ENCODE measurements around the gene SULT1B1.

SULT1B1 gene

GRCh38 chr4:69701696-69702095, 58.7 kb downstream of the SULT1B1 start:
- TF ChIP-seq, protein P1, sequence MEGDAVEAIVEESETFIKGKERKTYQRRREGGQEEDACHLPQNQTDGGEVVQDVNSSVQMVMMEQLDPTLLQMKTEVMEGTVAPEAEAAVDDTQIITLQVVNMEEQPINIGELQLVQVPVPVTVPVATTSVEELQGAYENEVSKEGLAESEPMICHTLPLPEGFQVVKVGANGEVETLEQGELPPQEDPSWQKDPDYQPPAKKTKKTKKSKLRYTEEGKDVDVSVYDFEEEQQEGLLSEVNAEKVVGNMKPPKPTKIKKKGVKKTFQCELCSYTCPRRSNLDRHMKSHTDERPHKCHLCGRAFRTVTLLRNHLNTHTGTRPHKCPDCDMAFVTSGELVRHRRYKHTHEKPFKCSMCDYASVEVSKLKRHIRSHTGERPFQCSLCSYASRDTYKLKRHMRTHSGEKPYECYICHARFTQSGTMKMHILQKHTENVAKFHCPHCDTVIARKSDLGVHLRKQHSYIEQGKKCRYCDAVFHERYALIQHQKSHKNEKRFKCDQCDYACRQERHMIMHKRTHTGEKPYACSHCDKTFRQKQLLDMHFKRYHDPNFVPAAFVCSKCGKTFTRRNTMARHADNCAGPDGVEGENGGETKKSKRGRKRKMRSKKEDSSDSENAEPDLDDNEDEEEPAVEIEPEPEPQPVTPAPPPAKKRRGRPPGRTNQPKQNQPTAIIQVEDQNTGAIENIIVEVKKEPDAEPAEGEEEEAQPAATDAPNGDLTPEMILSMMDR (conservative IDR thresholded peaks at IDR 0.05; ENCODE audit: low read depth): no peak
- CTCF ChIA-PET: no interaction called here
- no peak overlapping the region for H3K27ac ChIP-seq
- no peak for DNase-seq (ENCODE audit: low spot score)
- POLR2A ChIA-PET (ENCODE audit: low non-redundant PET): no interaction called here

- TF ChIP-seq, protein P1 (conservative IDR thresholded peaks at IDR 0.05; ENCODE audit: low read depth): no peak
- H3K27ac ChIP-seq: no peak overlapping the region
- POLR2A ChIA-PET (ENCODE audit: low non-redundant PET): no interaction called here
- CTCF ChIA-PET: no interaction called here
- DNase-seq (ENCODE audit: low spot score): no peak
Observed at GRCh38 chr4:69697536-69698242, 62.7 kb downstream of the SULT1B1 start.

DNA sequence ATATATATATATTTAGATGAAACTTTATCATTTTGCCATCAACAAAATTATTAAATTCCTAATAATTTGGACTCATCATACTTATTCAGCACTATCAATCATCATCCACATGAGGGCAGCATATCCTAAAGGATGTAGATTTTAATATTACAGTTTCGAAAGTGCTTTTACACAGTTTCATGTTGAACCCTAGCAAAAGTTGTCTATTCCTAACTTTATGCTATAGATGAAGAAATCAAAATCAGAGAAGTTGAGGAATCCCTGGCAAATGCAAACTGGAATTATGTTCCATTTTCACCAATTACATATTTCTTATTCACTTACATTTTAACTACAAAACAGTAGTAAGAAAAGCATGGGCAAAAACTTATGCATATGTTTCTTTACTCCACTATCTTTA, 70.8 kb downstream of the SULT1B1 start:
- ChIA-PET POLR2A (ENCODE audit: low non-redundant PET) (no interaction called here), CTCF (interaction anchor here (0.8 to 1.8 kb wide), 5 partner anchors 11 to 192 kb away, joined by 3 to 8 read pairs (median 6); no protein-coding TSS in a partner anchor)
- TF ChIP-seq, protein P1 (conservative IDR thresholded peaks at IDR 0.05; ENCODE audit: low read depth): peak; percentile 54
- H3K27ac ChIP-seq: no peak overlapping the region
- DNase-seq (ENCODE audit: low spot score): peak; percentile 19

DNA sequence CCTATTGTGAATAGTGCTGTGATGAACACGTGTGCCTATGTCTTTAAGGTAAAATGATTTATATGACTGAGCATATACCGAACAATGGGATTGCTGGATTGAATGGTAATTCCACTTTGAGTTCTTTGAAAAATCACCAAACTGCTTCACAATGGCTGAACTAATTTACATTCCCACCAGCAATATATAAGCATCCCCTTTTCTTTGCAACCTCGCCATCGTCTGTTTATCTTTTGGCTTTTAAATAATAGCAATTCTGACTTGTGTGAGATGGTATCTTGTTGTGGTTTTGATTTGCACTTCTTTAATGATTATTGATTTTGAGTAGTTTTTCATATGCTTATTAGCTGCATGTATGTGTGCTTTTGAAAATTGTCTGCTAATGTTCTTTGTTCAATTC, 75.6 kb downstream of the SULT1B1 start:
- TF ChIP-seq, protein P1 (conservative IDR thresholded peaks at IDR 0.05; ENCODE audit: low read depth): no peak
- no peak for DNase-seq (ENCODE audit: low spot score)
- no peak overlapping the region for H3K27ac ChIP-seq
- ChIA-PET CTCF (interaction anchor here (0.9 kb wide), 1 partner anchor 196 kb away, joined by 4 read pairs; no protein-coding TSS in a partner anchor), POLR2A (ENCODE audit: low non-redundant PET) (no interaction called here)
